D721Med (cell line): Measurements from ENCODE around the gene CITED2.
A peak's percentile ranks its signal among the peaks of the same experiment; 100 is the strongest.
"Not testable (repeated sequence)": the region's sequence is repeated elsewhere in the genome, so short reads cannot be mapped to it uniquely, and the experiment has no call there.

Experiments used
- DNase-seq: peaks from one replicate; pipeline ENCODE4 v3.0.0; 2011; ENCODE audit warnings: low spot score; ENCODE audit not compliant: insufficient read length
- FAIRE-seq: peaks from 2 replicates; lab custom pipeline; 2011; peaks lifted over from hg19 to GRCh38; lab: Jason Lieb, UNC
- CTCF ChIP-seq: IDR thresholded peaks from 2 replicates; pipeline ENCODE4 v1.5.1; 2012; ENCODE audit warnings: mild to moderate bottlenecking, control low read depth; ENCODE audit not compliant: insufficient read depth; ENCODE audit errors: missing control alignments

The CITED2 gene

GRCh38 chr6:139364302-139364981, 10.0 kb downstream of the CITED2 start:
- no peak for DNase-seq
- TF ChIP-seq CTCF = peak; percentile 68
- FAIRE-seq = peak; percentile 76

GRCh38 chr6:139363797-139364196, 10.7 kb downstream of the CITED2 start:
- not testable (repeated sequence) for DNase-seq, FAIRE-seq

- FAIRE-seq, DNase-seq: not testable (repeated sequence)
Measured at GRCh38 chr6:139363123-139363522, 11.3 kb downstream of the CITED2 start.

- FAIRE-seq (no peak), DNase-seq (no peak)
- no peak for TF ChIP-seq CTCF
Measured at GRCh38 chr6:139361211-139361610, 13.2 kb downstream of the CITED2 start.

- DNase-seq (no peak), FAIRE-seq (no peak)
- no peak for TF ChIP-seq CTCF
Measured at GRCh38 chr6:139356924-139357323, 17.5 kb downstream of the CITED2 start.

GRCh38 chr6:139355777-139356445, 18.5 kb downstream of the CITED2 start:
- FAIRE-seq (no peak), DNase-seq (no peak)
- TF ChIP-seq CTCF = no peak

GRCh38 chr6:139355172-139355571, 19.3 kb downstream of the CITED2 start:
- no peak for TF ChIP-seq CTCF
- FAIRE-seq = no peak
- DNase-seq = no peak

- FAIRE-seq (no peak), DNase-seq (no peak)
- no peak for TF ChIP-seq CTCF
Measured at GRCh38 chr6:139354189-139354588, 20.3 kb downstream of the CITED2 start.
